Renal cortical epithelial cell (primary cell): ENCODE data around the gene HES5. TPM values are rescaled to one million over a fixed set of nuclear protein-coding genes. Genes with fewer than 3 reads are reported as not detected.

Source experiments
- DNase-seq: peaks from one replicate; pipeline ENCODE4 v3.0.0-alpha.2; 2011; ENCODE audit warnings: low read depth
- total RNA-seq: library from RNA; depleted of rRNA; stranded (reverse); fragments of >200 nt; gene quantifications from 2 replicates; pipeline ENCODE4 v1.2.3, GENCODE V29; 2014

Gene HES5
- total RNA-seq, 1 donor from 2014 or later: not detected

DNA sequence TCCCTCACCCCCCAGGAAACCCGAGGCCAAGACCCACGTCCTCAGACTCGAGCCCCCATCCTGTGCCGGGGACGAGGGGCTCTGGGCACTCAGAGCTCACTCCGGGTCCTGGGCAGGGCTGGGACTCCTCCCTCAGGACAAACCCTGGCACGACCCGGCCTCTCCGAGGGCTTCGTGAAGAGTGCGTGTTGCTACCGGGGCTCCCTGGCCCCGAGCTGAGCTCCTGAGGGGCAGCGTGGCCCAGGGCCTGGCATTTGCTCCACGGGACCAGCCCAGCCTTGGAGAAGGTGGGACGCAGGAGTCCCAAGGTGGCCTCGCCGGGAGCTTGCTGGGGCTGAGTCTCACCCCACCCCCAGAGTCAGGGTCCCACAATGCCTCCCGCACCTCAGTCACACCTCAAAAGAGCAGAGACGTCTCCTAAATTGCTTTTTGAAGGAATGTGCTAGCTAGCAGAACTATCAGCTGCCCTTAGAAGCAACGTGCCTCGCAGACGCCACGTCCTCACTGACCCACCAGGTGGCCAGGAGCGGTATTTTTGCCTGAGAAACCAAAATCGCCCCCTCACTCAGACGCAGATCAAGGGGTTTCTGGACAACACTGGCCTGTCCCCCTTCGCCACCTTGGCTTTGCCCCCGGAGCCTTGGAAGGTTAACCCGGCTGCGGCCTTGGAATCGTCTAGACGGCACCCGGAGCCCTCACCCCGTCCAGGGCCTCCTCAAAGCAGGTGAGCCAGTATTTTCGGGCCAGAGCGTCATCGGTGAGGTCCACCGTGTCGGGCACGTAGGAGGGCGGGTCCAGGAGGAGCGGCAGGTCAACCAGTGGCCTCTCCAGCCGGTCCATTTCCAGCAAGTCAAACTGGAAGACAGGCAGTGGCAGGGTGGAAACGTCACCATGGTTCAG is 14.9 kb downstream of the HES5 start:
- no peak for DNase-seq

DNA sequence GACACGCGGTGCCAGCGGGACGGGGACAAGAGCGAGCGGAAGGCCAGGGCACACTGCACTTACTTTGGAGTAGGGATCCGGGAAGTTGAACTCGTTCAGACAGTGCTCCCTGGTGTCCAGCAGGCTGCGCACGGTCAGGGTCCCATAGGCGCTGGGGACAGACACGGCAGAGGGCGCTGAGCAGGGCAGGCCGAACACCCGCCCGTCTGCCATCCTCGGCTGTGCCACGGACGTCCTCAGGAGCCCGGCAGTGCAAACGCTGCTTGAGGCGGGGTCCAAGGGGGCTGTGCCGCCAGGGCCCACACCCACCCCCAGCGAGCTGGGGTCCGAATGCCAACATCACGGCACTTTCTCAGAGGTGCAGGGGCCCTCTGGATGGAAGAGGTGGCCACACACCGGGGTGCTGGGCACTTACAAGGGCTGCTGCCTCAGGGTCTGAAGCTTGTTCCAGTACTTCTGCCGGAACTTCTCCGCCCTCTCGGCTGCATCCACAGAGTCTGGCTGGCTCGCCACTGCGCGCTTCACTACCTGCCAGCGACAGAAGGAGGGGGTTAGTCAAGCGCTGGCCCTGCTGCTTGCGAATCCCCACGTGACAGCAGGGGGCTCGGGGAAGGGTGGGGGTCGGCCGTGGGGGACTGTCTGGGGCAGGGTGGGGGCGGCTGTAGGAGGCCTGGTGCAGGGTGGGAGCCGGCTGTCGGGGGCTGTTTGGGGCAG is 16.0 kb downstream of the HES5 start:
- no peak for DNase-seq

DNA sequence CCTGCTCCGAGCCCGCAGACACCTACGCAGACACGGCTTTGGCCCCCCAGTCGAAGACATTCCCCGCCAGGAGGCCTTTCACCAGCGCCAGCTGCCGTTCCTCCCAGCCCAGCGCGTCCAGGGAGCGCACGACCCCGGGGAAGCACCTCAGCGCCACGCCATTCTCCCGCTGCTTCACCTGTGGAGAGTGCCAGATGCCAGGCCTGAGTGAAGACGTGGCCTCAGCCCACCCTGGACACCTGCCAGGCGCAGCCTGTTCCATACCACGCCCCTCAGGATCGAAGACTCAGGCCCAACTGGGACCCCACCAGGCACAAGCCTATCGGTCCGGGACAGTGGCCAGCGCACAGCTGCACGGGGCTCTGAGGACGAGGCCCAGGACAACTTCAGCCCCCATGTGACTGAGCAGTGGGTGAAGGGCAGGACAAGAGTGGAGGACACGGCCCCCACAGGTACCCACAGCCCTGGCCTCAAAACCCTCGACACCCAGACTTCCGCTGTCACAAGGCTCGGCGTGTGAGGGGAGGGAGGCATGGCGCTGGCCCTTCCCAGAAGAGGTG is 17.1 kb downstream of the HES5 start:
- no peak for DNase-seq

DNA sequence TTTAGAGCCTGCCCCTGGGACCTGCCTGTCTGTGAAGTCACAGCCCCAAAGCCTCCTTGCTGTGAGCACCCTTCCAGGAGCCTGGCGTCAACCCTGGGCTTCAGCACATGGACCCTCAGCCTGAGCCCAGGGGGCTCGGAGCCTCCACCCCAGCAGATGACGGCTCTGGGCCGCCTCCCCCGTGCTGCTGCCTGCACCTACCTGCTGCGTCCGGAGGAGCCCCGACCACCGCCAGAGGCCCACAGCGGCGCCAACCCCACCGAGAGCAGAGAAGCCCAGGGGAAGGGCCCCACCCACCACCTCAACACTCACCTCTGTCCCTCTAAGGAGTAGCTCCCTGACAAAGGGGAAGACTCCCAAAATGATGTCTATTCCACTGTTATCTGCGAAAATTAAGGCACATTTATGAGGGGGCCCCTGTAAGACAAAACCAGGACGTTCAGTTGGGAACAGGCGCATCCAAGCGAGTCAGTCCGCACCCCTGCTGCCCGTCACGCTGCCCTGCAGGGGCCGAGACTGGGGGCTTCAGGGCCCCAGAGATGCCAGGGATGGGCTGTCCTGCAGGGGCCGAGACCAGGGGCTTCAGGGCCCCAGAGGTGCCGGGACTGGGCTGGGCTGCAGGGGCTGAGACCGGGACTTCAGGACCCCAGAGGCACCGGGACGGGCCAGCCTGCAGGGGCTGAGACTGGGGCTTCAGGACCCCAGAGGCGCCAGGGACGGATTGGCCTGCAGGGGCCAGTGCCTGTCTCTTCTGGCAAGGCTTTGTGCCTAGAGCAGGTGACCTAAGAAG is 19.5 kb downstream of the HES5 start:
- DNase-seq: no peak

DNA sequence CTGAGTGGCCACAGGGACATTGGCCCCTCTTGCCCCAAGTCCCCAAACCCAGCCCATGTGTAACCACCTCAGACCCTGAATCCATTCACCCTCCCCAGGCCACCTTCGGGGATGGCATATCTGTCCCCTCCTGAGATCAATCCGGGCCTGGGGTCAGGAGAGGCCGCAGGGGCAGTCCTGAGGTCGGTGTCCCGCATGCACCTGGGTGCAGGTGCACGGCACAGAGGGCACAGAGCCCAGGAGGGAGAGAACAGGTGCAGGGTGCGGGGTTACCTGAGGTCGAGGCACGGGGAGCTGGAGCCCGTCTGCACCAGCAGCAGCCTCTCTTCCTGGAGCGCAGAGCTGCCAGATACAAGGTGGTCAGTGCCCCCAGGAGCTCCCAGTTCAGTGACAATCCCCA is 20.5 kb downstream of the HES5 start:
- no peak for DNase-seq

DNA sequence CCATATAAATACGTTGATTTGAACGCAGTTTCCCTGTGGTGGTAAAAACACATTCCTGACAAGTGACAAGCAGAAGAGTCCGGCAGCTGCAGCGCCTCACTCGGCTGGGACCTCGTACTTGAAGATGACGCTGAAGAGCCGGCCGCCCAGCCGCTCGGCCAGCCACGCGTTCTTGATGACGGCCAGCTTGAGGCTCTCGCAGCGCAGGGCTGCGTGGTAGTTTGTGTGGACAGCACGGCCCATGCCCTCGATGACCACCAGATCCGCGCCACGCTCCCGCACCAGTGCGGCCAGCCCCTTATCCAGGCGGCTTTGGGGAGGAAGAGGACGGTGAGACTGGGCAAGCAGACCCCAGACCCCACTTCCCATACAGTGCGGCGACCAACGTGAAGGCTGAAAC is 21.3 kb downstream of the HES5 start:
- no peak for DNase-seq

DNA sequence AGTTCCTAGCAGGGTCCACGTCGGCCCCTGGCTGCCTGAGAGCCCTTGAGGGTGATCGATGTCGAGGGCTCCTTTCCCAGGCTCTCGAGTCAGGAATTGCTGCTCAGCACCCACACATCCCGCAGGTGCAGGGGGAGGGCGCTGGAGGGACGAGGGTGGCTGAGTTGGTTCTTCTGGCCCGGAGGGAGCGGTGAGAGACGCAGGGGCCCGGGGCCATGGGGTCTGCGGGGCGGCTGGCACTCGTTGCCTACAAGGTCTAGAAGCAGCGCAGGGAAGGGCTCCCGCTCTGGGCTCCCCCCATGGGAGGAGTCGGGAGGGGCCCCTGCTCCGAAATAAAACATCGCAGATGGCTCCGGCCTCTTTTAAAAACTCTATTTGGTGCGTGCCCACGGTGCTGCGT is 21.9 kb downstream of the HES5 start:
- no peak for DNase-seq

DNA sequence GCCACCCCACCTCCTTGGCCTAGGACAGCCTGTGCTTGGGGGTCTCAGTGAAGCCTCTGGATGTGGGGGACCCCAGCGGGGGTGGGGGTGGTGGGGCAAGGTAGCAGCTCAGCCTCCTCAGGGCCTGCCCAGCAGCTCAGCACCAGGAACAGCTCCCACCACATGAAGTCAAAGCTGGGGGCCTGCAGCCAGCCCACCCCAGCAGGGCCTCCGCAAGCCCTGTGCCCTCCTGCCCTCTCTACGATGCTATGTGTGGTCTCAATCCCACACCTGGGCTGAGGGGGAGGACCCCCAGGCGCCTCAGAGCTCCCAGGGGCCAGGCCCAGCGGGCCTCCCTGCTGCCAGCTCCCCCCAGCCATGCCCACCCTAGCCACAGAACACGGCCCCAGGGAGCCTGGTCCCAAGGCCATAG is 22.3 kb downstream of the HES5 start:
- no peak for DNase-seq

DNA sequence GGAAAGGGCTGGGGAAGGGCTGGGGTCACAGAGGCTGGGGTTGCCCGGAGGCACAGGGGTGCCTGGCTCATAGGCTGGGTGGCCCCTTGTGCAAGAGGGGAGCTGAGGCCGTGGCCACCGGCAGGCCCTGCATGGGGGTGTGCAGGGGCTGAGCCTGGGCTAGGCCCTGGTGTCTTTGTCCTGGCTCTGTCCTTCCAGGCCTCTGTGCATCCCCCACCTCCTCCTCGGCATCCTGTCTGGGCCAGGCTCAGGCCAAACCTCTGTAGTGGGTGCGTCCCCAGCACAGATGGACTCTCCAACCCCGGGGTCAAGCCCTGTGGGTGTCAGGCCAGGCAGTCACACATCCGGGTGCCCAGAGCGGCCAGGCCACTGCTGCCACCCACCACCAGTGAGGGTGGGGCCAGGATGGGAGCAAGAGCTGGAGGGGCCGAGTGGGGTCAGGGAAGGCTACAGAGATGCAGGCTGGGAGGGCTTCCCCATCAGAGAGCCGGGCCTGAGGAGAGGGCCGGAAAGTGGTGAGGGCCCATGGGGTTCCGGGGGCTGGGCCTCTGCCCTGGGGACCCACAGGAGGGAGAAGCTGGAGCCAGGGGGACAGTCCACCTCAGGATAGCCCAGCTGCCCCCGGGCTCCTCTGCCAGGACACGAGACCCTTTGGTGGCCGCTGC is 23.0 kb downstream of the HES5 start:
- no peak for DNase-seq

DNA sequence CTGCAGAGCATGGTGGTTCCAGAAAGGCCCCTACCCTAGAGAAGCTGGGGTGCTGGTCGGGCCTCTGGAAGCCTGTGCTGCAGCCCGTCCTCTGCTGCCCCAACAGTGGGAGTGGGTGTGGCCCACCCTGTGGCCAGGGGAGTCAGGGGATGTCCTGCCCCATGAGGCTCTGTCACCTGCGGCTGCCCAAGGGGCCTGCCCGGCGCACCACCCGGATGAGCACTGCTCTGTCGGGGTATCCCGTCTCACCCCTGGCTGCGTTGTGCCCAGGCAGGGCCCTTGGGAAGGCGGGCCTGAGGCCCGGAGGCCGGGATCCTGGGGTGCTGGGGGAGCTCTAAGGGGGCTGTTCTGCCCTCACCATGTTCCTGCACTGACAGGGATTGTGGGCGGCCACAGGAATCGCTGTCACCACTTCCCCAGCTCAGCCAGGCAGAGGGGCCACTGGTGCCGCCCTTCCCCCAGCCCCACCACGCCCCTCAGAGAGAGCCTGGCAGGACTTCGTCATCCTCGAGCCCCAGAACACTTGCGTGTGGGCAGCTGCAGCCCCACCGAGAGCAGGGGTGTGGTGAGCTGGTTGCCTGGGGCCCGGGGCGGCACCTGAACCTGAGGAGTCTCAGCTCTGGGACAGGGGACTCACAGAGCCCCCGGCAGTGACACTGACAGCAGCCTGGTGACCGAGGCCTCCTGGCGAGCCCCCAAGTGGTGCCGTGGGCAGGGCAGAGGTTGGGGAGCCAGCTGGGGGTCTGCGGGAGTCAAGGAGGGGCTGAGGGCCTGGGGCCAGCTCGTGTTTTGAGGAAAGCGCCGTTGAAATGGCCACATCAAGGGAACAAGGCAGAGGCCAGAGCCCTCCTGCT is 23.8 kb downstream of the HES5 start:
- no peak for DNase-seq

DNA sequence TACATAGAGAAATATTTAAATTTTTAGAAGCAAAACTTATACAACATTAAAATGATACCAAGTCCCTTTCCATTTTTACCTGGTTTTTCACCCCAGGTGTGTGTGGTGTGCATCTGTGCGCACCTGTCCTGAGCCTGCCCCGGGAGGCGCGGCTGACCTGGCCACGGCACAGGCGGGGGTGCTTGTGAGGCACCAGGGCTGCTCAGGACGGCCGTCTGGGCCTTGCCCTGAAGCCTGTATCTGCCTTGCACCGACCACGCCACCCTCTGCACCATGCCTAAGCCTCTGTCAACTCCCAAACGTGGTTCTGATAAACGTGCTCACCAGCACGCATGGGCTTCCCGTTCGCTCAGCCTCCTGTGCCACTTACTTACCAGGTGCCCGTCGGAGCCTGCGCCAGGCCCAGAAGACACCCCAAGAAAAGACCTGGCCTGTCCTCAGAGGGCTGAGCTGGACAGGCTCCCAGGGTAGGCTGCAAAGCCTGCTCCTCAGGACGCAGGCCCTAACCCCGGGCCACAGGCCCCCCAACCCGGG is 24.5 kb downstream of the HES5 start:
- no peak for DNase-seq

DNA sequence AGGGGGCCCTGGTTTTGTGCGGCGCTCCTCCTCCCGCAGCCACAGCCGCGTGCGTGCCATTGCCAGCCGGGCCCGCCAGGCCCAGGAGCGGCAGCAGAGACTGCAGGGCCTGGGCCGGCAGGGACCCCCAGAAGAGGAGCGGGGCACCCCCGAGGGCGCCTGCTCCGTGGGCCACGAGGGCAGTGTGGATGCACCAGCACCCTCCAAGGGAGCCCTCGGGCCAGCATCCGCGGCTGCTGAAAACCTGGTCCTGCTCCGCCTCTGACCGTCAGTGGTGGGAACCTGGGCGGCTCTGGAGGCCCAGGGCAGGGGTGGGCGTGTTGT is 25.2 kb downstream of the HES5 start:
- DNase-seq: no peak

DNA sequence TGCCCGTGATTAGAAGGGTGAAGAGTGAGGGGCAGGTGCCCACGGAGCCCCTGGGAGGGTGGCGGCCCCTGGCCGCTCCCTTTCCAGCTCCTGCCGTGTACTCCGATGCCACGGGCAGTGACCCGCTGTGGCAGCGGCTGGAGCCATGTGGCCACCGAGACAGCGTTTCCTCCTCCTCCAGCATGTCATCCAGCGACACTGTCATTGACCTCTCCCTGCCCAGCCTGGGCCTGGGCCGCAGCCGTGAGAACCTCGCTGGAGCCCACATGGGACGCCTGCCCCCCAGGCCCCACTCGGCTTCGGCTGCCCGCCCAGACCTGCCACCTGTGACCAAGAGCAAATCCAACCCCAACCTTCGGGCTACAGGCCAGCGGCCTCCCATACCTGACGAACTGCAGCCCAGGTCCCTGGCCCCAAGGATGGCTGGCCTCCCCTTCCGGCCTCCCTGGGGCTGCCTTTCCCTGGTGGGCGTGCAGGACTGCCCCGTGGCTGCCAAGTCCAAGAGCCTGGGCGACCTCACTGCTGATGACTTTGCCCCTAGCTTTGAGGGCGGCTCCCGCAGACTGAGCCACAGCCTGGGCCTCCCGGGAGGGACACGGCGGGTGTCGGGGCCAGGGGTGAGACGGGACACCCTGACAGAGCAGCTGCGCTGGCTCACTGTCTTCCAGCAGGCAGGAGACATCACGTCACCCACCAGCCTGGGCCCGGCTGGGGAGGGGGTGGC is 25.7 kb downstream of the HES5 start:
- no peak for DNase-seq

DNA sequence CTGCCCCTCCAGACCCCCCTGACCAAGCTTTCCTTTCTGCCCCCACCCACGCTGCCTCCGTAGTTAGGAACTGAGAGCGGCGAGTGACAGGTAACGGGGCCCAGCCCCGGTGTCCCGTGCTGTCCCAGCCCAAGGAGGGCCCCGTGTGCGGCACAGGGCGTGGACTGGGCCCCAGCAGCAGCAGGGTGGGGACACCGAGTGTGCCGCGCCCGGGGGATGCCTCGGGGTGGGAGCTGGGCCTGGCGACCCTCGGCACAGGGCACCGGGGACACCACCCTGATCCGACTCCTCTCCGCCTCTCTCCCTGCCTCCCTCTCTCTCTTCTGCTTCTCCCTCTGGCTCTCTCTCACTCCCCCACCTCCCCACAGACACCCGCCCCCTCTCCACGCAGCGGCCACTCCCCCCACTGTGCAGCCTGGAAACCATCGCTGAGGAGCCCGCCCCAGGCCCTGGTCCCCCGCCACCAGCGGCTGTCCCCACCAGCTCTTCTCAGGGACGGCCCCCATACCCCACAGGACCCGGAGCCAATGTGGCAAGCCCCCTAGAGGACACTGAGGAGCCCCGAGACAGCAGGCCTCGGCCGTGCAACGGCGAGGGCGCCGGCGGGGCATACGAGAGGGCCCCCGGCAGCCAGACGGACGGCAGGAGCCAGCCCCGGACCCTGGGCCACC is 26.4 kb downstream of the HES5 start:
- DNase-seq: no peak

DNA sequence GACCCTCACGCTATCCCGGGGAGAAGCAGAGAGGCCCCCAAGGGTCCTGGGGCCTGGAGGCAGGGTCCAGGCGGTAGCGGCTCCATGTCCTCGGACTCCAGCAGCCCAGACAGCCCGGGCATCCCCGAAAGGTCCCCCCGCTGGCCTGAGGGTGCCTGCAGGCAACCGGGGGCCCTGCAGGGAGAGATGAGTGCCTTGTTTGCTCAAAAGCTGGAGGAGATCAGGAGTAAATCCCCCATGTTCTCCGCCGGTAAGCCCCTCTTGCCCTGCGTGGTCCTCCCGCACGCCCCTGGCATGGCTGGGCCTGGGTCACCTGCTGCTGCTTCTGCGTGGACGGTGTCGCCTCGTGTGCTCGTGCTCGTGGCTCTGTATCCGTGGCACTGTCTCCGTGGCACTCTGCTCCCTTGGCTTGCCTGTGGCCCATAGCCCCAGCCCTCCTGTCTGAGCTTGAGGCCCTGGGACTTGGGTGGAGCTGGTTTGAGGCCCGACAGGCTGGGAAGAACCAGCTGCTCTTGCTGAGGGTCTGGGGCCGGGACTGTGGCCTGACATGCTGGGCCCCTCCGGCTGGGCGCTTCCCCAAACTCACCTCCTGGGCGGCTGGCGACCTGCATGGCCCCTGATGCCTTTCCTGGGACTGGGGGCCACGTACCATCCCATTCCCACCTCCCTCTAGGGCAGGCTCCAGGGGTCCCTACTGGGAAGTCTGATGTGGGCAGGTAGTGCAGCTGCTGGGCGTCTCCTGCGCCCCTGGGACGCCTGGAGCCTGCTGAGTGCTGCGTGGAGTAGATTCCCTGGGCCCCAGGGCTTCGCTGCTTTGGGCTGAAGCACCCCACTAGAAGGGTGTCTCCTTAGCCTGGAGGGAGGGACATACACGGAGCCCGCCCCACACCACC is 27.2 kb downstream of the HES5 start:
- no peak for DNase-seq

DNA sequence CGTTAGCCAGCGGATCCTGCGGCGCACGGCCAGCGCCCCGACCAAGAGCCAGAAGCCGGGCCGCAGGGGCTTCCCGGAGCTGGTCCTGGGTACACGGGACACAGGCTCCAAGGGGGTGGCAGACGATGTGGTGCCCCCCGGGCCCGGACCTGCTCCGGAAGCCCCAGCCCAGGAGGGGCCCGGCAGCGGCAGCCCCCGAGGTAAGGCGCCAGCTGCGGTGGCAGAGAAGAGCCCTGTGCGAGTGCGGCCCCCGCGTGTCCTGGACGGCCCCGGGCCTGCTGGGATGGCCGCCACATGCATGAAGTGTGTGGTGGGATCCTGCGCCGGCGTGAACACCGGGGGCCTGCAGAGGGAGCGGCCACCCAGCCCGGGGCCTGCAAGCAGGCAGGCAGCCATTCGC is 27.9 kb downstream of the HES5 start:
- DNase-seq: no peak

DNA sequence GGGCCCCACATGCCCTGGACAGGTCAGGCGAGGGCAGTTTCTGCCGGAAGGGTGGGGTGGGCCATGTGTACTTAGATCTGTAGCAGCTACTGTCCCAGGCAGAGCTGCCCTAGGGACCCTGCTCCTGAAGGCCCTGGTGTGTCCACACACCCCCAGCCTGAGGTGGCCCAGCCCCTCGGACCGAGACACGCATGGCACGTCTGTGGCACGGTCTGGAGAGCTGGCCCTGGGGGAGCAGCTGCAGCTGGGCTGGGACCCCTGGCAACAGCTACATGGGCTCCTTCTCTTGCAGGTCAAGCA is 28.3 kb downstream of the HES5 start:
- DNase-seq: no peak

DNA sequence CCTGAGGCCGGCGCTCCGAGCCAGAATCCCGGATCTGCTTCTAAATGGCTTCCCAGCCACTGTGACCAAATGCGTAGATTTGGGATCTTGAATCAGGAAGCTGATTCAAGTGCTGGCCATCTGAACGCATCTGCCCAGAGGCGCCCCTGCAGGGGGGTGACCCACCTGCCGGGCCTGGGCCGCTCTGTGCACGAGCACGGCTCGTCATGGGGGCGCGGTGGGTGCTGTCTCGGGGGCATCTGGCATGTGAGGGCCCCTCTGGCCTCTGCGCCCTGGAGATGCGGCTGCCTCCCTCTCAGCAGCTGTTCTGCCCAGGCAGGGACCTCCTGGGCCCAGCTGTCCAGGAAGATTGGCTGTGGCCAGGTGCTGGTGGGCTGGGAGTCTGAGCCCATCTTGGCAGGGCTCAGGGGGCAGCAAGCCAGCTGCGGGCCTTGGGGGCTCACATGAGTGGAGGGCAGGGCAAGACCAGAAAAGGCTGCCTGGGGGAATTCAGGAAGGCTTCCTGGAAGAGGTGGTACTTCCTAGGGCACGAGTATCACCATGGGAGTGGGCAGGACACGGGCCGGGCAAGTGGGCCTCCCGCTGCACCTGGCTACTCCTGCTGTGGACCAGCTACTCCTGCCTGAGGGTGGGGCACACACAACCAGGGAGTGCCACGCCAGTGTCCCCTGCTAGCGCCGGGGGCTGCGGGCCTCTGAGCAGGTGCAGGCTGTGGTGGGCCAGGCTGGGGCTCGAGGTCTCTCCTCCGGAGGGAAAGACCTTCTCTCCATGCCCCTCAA is 28.8 kb downstream of the HES5 start:
- DNase-seq: no peak
